ENCODE results near the gene SNX9.

DNA sequence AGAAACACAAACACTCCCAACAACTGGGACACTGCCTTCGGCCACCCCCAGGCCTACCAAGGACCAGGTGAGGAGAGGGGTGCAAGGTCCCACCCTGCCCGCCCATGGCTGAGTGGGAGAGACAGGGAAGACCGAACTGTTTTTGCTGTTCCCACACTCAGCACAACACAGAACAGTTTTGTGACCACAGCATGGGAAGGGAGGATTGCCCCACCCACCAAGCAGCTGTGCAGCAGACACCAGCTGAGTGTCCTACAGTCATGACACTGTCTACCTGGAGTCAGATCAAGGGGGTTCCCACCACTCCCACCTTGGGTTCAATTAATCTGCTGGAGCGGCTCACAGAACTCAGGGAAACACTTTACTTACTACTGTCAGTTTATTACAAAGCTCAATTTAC, 73.9 kb downstream of the SNX9 start:
- TF ChIP-seq CTCF (optimal IDR thresholded peaks at IDR 0.05 in 1 of 3, IDR thresholded peaks at IDR 0.05 in 1 of 3, conservative IDR thresholded peaks at IDR 0.05 in 1 of 3; ENCODE audit: extremely low read depth in 1 of 3, insufficient read depth in 2 of 3, low read length in 3 of 3), result no peak
- TF ChIP-seq EZH2 (IDR thresholded peaks at IDR 0.05; ENCODE audit: low read length), result no peak
